ENCODE results near the gene STING1. TPM values are rescaled to one million over a fixed set of nuclear protein-coding genes. Genes with fewer than 3 reads are reported as not detected.
A peak's percentile ranks its signal among the peaks of the same experiment; 100 is the strongest.
"Not testable (repeated sequence)": the region's sequence is repeated elsewhere in the genome, so short reads cannot be mapped to it uniquely, and the experiment has no call there.

The STING1 gene
- total RNA-seq, 2 experiments from 2014 or later = 37.4 to 40.5 TPM

DNA sequence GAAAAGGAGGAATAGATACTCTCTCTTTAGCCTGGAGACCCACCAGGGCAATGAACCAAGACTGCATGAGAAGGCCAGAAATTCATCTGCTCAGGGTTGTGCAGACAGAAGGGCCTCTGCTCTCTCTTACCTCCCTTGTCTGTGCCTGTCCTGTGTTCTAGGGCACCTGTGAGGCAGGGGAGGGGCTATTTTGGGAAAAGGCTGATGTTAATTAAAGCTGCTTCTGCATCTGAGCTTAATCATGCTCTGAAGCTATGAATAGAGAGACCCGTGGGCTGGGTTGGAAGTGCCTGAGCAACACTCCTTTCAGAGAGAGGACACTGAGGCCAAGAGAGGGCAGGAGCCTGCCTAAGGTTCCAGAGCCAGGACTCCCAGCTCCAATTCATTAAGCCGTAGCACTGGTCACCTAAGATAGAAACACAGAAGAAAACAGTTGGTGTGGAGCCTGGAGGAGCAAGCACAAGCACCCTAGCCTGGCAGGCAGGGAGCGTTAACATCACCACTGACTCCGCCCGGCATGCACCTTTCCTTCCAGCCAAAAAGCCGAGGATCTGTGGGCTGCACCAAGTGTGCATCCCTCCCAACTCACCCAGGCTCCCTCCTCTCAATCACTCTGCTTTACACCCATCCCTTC lies 31.4 kb upstream of the STING1 start:
- peaks cover 3% of the 10 kb centered on the region for H3K36me3 Mint-ChIP-seq
- DNase-seq = no peak
- H3K4me3 Mint-ChIP-seq = no peak overlapping the region
- peaks cover 4% of the 10 kb centered on the region for H3K9me3 Mint-ChIP-seq
- peaks cover 43% of the 10 kb centered on the region for H3K4me1 Mint-ChIP-seq
- no peaks in the 10 kb centered on the region for H3K27me3 Mint-ChIP-seq
- H3K27ac Mint-ChIP-seq = no peak overlapping the region

DNA sequence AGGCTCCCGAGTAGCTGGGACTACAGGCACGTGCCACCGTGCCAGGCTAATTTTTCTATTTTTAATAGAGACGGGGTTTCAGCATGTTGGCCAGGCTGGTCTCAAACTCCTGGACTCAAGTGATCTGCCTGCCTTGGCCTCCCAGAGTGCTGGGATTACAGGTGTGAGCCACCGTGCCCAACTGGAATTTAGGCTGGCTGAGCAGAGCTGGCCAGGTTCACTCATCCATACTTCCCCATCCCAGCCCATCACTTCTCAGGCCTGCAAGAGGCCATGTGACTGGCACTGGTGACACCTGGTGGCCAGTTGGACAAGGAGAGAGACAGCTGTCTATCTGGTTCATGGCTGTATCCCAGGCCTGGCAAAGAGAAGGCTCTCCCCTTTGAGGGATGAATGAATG lies 30.9 kb upstream of the STING1 start:
- H3K4me1 Mint-ChIP-seq = peaks cover 42% of the 10 kb centered on the region
- DNase-seq = peak; percentile 72
- H3K36me3 Mint-ChIP-seq, H3K27me3 Mint-ChIP-seq, H3K9me3 Mint-ChIP-seq, H3K27ac Mint-ChIP-seq, H3K4me3 Mint-ChIP-seq: not testable (repeated sequence)

DNA sequence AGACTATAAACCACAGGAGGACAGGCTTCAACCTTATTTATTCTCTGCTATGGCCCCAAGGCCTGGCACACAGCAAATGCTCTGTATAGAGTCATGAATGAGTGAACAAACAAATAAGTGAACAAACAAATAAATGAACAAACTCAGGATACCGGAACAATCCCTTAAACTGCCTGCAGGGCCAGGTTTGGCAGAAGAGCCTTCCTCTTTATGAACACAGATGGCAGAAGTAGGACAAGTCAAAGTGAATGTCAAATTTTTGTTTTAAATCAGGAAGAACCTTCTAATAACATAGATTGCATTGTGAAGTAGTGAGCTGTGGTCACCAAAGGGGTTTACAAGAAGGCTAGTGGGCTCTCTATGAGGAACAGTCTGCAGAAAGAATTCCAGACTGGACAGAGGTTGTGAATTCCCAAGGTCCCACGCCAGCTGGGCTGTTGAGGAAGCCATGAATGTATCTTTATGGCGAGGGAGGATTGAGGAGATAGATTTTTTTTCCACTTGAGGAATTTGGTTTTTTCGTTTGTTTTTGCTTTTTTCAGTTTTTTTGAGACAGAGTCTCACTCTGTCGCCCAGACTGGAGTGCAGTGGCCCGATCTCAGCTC lies 30.3 kb upstream of the STING1 start:
- Mint-ChIP-seq H3K4me1 (peaks cover 40% of the 10 kb centered on the region), H3K36me3 (peaks cover 3% of the 10 kb centered on the region), H3K9me3 (peaks cover 4% of the 10 kb centered on the region), H3K4me3 (no peak overlapping the region), H3K27ac (peak overlapping the region; percentile 26), H3K27me3 (no peaks in the 10 kb centered on the region)
- no peak for DNase-seq

DNA sequence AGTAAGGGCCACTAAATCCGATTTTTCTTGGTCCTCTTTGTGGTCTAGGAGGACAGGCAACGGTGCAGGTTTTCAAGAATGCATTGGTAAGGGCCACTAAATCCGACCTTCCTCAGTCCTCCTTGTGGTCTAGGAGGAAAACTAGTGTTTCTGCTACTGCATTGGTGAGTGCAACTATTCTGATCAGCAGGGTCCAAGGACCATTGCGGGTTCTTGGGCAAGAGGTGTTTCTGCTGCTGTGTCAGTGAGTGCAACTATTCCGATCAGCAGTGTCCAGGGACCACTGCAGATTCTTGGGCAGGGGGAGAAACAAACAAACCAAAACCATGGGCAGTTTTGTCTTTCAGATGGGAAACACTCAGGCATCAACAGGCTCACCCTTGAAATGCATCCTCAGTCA lies 22.2 kb upstream of the STING1 start:
- H3K4me3 Mint-ChIP-seq, DNase-seq, H3K27me3 Mint-ChIP-seq, H3K4me1 Mint-ChIP-seq, H3K9me3 Mint-ChIP-seq, H3K36me3 Mint-ChIP-seq, H3K27ac Mint-ChIP-seq: not testable (repeated sequence)

DNA sequence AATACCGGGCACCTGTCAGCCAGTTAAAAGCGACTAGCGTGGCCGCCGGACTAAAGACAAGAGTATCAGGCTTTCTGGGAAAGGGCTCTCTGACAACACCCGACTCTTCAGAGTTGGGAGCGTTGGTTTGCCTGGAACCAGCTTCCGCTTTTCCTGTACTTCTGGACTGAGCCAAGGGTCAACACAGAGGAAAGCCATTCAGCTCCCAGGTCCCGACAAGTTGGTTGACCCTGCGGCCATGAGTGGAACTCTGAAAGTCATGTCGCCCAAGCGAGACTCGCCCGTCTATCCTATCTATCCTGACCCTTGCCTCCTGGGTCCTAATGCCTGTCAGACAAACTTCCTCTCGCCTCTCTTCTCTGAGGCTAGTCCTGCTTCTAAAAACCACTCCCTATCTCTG lies 21.3 kb upstream of the STING1 start:
- not testable (repeated sequence) for H3K9me3 Mint-ChIP-seq, H3K36me3 Mint-ChIP-seq, H3K27me3 Mint-ChIP-seq

DNA sequence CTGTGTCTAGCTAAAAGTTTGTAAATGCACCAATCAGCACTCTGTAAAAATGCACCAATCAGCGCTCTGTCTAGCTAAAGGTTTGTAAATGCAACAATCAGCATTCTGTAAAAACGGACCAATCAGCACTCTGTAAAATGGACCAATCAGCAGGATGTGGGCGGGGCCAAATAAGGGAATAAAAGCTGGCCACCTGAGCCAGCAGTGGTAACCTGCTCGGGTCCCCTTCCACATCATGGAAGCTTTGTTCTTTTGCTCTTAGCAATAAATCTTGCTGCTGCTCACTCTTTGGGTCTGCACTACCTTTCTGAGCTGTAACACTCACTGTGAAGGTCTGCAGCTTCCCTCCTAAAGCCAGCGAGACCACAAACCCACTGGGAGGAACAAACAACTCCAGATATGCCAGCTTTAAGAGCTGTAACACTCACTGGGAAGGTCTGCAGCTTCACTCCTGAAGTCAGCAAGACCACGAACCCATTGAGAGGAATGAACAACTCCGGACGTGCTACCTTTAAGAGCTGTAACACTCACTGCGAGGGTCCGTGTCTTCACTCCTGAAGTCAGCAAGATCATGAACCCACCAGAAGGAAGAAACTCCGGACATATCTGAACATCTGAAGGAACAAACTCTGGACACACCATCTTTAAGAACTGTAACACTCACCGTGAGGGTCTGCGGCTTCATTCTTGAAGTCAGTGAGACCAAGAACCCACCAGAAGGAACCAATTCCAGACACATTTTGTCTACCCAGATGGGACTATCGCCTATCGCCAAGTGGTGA lies 20.7 kb upstream of the STING1 start:
- H3K4me1 Mint-ChIP-seq, H3K4me3 Mint-ChIP-seq, DNase-seq, H3K27me3 Mint-ChIP-seq, H3K36me3 Mint-ChIP-seq, H3K9me3 Mint-ChIP-seq, H3K27ac Mint-ChIP-seq: not testable (repeated sequence)

More for the DNA sequence above, 21.3 kb upstream of the STING1 start:
- H3K27ac Mint-ChIP-seq, H3K4me3 Mint-ChIP-seq, H3K4me1 Mint-ChIP-seq, DNase-seq: not testable (repeated sequence)

DNA sequence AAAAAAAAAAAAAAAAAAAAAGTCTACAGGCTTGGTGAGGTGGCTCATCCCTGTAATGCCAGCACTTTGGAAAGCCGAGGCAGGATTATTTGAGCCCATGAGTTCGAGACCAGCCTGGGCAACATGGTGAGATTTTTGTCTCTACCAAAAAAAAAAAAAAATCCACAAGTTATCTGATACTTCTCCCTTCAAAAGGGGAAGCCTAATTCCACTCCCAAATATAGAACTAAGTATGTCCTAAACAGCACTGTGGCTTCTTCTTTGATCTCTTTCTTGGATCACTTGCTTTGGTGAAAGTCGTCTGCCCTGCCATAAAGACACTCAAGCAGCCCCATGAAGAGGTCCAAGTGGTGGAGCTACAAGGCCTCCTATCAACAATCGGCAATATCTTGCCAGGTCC lies 18.8 kb upstream of the STING1 start:
- Mint-ChIP-seq H3K27me3 (no peaks in the 10 kb centered on the region), H3K9me3 (peaks cover 2% of the 10 kb centered on the region), H3K4me1 (no peaks in the 10 kb centered on the region), H3K36me3 (peaks cover 1% of the 10 kb centered on the region), H3K4me3 (no peak overlapping the region), H3K27ac (no peak overlapping the region)
- no peak for DNase-seq

DNA sequence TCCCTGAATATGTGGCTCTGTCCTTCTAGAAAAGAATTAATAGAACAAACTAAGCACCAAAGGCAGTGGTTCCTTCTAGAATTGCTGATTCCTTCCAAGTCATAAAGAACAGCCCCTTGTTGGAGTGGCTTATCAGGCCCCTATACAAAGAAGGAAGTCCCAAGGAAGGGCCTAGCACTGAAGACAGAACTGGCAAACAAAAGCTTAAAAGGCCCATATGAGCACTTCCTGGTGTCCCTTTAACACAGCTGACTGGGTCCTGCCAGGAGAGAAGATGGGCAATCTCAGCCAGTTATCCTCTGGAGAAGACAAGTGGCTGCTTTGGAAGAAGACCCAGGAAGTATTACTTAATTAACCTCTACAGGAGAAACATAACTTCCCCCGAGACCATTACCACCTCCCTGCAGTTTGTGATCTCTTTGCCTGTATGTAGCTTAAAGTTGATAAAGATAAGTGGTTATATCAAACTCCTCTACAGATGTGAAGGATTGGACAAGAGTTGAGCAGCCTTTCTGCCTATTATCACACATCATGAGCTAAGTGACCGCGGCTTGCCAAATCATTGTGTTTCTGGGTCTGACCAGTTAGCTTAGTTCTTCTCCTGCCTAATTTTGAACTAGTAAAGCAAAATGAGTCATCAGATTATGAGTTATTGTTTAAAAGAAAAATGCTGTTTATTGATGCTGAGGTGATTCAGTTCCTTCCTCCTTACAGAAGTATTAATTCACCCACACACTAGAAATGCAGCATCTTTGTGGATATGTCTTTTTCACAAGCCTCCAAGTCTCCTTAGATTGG lies 13.3 kb upstream of the STING1 start:
- H3K9me3 Mint-ChIP-seq = no peaks in the 10 kb centered on the region
- H3K4me1 Mint-ChIP-seq = peaks cover 18% of the 10 kb centered on the region
- no peak overlapping the region for H3K27ac Mint-ChIP-seq
- no peaks in the 10 kb centered on the region for H3K36me3 Mint-ChIP-seq
- no peaks in the 10 kb centered on the region for H3K27me3 Mint-ChIP-seq
- no peak for DNase-seq
- no peak overlapping the region for H3K4me3 Mint-ChIP-seq

DNA sequence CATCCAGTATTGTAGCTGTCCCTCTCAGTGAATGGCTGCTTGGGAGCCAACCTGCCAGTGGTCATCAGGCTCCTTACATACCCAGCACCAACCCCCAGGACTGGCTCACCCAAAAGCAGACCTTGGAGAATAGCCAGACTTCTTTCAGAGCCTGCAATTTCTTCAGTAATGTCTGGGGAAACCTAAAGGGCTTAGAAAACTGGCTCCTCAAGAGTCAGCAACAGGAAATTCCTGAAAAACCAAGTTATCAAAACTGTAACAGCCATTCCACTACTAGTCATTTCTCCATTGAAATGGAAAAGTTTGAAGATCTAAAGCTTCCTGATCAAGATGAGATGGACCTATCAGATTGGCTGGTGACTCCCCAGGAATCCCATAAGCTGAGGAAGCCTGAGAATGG lies 12.3 kb upstream of the STING1 start:
- Mint-ChIP-seq H3K9me3 (no peaks in the 10 kb centered on the region), H3K27me3 (no peaks in the 10 kb centered on the region), H3K4me3 (no peak overlapping the region), H3K36me3 (no peaks in the 10 kb centered on the region), H3K4me1 (peaks cover 18% of the 10 kb centered on the region), H3K27ac (no peak overlapping the region)
- no peak for DNase-seq

DNA sequence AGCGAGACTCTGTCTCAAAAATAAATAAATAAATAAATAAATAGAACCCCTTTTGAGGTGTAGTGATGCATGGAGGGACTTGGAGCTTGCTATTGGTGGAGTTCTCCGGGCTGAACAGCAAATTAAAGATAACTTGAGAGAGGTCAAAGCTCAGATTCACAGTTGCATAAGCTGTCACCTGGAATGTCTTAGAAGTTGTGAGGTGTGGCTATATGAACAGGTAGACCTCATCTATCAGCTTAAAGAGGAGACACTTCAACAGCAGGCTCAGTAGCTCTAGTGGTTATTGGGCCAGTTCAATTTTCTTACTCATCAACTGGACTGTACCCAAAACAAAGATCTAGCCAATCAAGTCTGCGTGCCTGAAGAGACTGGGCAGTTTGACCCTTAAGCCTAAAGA lies 11.7 kb upstream of the STING1 start:
- no peak for DNase-seq
- no peaks in the 10 kb centered on the region for H3K27me3 Mint-ChIP-seq
- H3K4me1 Mint-ChIP-seq = peaks cover 18% of the 10 kb centered on the region
- H3K27ac Mint-ChIP-seq = no peak overlapping the region
- no peaks in the 10 kb centered on the region for H3K9me3 Mint-ChIP-seq
- no peaks in the 10 kb centered on the region for H3K36me3 Mint-ChIP-seq
- no peak overlapping the region for H3K4me3 Mint-ChIP-seq

DNA sequence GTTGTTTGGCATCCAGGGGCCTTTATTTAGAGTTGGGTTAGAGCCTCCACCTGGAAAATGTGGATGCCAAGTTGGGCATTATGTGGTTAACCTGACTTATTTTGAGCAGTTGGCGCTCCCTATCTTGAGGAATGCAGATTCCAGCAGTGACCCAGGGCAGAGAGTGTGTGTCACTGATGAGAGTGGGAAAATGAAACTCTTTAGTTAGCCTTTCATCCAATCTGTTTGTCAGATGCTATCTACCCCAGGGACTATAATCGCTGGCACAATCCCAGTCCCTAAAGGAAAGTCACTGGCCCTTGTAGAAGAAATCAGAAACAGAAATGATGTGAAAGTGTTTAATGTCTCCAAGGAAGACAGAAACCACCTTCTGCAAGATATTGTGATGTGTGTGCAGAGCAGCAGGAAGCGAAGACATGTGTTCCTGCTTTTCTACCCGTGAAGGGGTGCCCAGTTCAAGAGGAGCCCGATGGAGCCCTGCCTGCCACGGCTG lies 10.2 kb upstream of the STING1 start:
- Mint-ChIP-seq H3K27me3 (no peaks in the 10 kb centered on the region), H3K4me3 (peak overlapping the region; percentile 42), H3K27ac (no peak overlapping the region), H3K9me3 (no peaks in the 10 kb centered on the region), H3K4me1 (peaks cover 22% of the 10 kb centered on the region), H3K36me3 (no peaks in the 10 kb centered on the region)
- DNase-seq = no peak

DNA sequence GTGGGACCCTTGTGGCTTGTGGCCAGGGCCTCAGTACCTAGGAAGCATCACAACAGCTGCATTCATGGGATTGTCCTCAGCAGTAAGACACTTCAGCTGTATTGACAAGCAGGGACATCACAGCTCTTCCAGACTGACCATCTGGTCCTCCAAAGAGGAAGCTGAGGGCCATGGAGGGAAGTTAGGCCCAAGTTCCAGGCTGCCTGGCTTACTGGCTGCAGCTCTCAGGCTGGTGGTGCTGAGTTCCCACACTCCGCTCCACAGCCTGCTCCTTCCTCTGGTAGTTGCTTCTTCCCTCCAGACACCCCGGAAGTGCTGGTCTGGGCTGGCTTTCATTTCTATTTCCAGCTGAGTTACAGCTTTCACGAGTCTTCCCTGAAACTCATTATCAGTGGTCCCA lies 5.7 kb upstream of the STING1 start:
- DNase-seq = no peak
- Mint-ChIP-seq H3K4me1 (peaks cover 21% of the 10 kb centered on the region), H3K27me3 (no peaks in the 10 kb centered on the region), H3K36me3 (no peaks in the 10 kb centered on the region), H3K4me3 (no peak overlapping the region), H3K9me3 (no peaks in the 10 kb centered on the region), H3K27ac (no peak overlapping the region)

DNA sequence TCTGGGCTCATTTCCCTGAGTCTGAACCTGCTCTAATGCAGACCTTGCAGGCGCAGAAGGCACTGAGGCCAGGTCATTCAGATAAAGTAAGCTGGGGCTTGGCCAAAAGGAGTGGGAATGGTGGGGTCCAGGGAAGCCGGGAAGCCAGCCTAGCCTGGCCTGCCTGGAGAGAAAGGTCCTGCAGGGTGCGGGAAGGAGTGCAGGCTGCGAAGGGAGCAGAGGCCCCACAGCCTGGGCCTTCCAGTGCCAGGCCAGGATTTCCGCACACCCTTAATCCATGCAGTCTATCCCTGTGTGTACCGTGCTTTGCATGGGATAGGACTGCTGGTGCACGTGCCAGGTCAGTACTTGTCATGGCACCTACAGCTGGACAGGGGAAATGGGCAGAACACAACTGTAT lies 3.6 kb upstream of the STING1 start:
- no peaks in the 10 kb centered on the region for H3K9me3 Mint-ChIP-seq
- no peaks in the 10 kb centered on the region for H3K36me3 Mint-ChIP-seq
- H3K4me3 Mint-ChIP-seq = no peak overlapping the region

DNA sequence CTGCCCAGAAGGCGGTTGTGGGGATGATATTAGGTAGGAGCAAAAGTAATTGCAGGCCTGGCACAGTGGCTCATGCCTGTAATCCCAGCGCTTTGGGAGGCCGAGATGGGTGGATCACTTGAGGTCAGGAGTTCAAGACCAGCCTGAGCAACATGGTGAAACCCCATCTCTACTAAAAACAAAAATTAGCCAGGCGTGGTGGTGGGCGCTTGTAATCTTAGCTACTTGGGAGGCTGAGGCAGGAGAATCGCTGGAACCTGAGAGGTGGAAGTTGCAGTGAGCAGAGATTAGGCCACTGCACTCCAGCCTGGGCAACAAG lies 291 bp upstream of the STING1 start:
- H3K36me3 Mint-ChIP-seq = peaks cover 14% of the 10 kb centered on the region
- H3K9me3 Mint-ChIP-seq, DNase-seq, H3K27me3 Mint-ChIP-seq: not testable (repeated sequence)
- peaks cover 29% of the 10 kb centered on the region for H3K4me1 Mint-ChIP-seq
- peak overlapping the region; percentile 89 for H3K4me3 Mint-ChIP-seq
- H3K27ac Mint-ChIP-seq = peak overlapping the region; percentile 96

More for the DNA sequence above, 3.6 kb upstream of the STING1 start:
- no peak overlapping the region for H3K27ac Mint-ChIP-seq
- H3K4me1 Mint-ChIP-seq = peaks cover 22% of the 10 kb centered on the region
- no peaks in the 10 kb centered on the region for H3K27me3 Mint-ChIP-seq
- DNase-seq = no peak

DNA sequence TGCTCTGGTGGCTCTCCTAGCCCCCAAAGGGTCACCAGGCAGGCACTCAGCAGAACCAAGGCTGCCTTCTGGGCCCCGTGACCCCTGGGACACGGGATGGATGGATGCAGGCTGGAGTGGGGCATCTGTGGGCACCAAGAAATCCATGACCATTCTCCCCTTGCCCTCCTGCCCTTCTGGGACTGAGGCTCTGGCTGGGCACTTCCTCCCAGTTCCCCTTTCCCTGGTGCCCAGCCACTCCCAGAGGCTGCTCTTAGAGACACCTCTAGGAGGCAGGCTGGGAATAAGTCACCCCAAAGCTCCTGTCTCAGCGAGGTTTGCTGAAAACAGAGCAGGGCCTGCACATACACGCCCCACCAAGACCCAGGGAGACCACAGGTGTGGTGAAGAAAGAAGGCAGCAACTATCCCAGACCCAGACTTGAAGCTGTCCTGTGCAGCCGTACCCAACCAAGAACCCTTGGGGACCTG lies 943 bp downstream of the STING1 start:
- H3K27me3 Mint-ChIP-seq = no peaks in the 10 kb centered on the region
- DNase-seq = no peak
- no peaks in the 10 kb centered on the region for H3K9me3 Mint-ChIP-seq
- H3K4me3 Mint-ChIP-seq = peak overlapping the region; percentile 89
- peaks cover 14% of the 10 kb centered on the region for H3K36me3 Mint-ChIP-seq
- H3K27ac Mint-ChIP-seq = peak overlapping the region; percentile 96
- peaks cover 29% of the 10 kb centered on the region for H3K4me1 Mint-ChIP-seq

Measured in activated naive CD8-positive, alpha-beta T cell treated with anti-CD3 and anti-CD28 coated beads for 36 hours (primary cell).